Hepatocyte (in vitro differentiated cells): ENCODE results near the gene KIF1C. TPM values are rescaled to one million over a fixed set of nuclear protein-coding genes. Genes with fewer than 3 reads are reported as not detected.

Experiments used
- DNase-seq: peaks from one replicate; pipeline ENCODE4 v3.0.0-alpha.2; 2016; ENCODE audit warnings: low spot score
- H2AFZ ChIP-seq: fragments of 200-600 bp; sonication (generic); 2 replicates; pipeline ENCODE4 v1.6.0; 2016; ENCODE audit warnings: antibody characterized with exemption, mild to moderate bottlenecking
- H3K27ac ChIP-seq: fragments of 200-600 bp; sonication (generic); 2 replicates; pipeline ENCODE4 v1.5.1; 2016; ENCODE audit warnings: mild to moderate bottlenecking
- H3K27me3 ChIP-seq: fragments of 200-600 bp; sonication (generic); 2 replicates; pipeline ENCODE4 v1.6.1; 2016
- H3K36me3 ChIP-seq: fragments of 200-600 bp; sonication (generic); replicated peaks from 2 replicates; pipeline ENCODE4 v1.5.1; 2016; ENCODE audit warnings: low read depth; ENCODE audit not compliant: insufficient read depth
- H3K4me1 ChIP-seq: fragments of 200-600 bp; sonication (generic); 2 replicates; pipeline ENCODE4 v1.5.1; 2016; ENCODE audit warnings: mild to moderate bottlenecking, moderate library complexity; ENCODE audit not compliant: insufficient read depth
- H3K4me2 ChIP-seq: fragments of 200-600 bp; sonication (generic); 2 replicates; pipeline ENCODE4 v1.6.0; 2016
- H3K4me3 ChIP-seq: fragments of 200-600 bp; sonication (generic); 2 replicates; pipeline ENCODE4 v1.5.1; 2016; ENCODE audit warnings: mild to moderate bottlenecking
- H3K79me2 ChIP-seq: fragments of 200-600 bp; sonication (generic); 2 replicates; pipeline ENCODE4 v1.6.0; 2017; ENCODE audit warnings: mild to moderate bottlenecking
- H3K9me2 ChIP-seq: fragments of 200-600 bp; sonication (generic); replicated peaks from 2 replicates; pipeline ENCODE4 v1.6.0; 2017; ENCODE audit warnings: mild to moderate bottlenecking; ENCODE audit not compliant: insufficient read depth
- H3K9me3 ChIP-seq: fragments of 200-600 bp; sonication (generic); 2 replicates; pipeline ENCODE4 v1.5.1; 2016; ENCODE audit warnings: low read depth, mild to moderate bottlenecking
- H4K20me1 ChIP-seq: fragments of 200-600 bp; sonication (generic); 2 replicates; pipeline ENCODE4 v1.6.0; 2016; ENCODE audit warnings: mild to moderate bottlenecking; ENCODE audit not compliant: insufficient read depth, poor library complexity, severe bottlenecking
- EZH2 ChIP-seq: fragments of 200-600 bp; sonication (generic); IDR thresholded peaks from 2 replicates; pipeline ENCODE4 v1.6.1; 2016; ENCODE audit warnings: antibody characterized with exemption, mild to moderate bottlenecking, borderline replicate concordance
- EZH2phosphoT487 ChIP-seq: fragments of 200-600 bp; sonication (generic); IDR thresholded peaks from one replicate; pipeline ENCODE4 v1.6.1; 2018; ENCODE audit warnings: antibody characterized with exemption, mild to moderate bottlenecking, low read depth, moderate library complexity; ENCODE audit not compliant: unreplicated experiment, severe bottlenecking
- WGBS: methylation state at CpG from one replicate; pipeline ENCODE4 v1.1.6; 2016; ENCODE audit warnings: low lambda C conversion rate; ENCODE audit errors: missing lambda C conversion rate; 5-methylcytosine and 5-hydroxymethylcytosine counted together
- polyA plus RNA-seq: library from polyadenylated mRNA; unstranded; fragments of >200 nt; fragmentation: Nextera tagmentation; extraction: Ambion mirVana; gene quantifications from 2 replicates; pipeline ENCODE4 v1.2.1, GENCODE V29; 2016
- total RNA-seq: library from RNA; depleted of rRNA; stranded (reverse); fragments of >200 nt; gene quantifications from 2 replicates; pipeline ENCODE4 v1.2.3, GENCODE V29; 2014
- TF ChIP-seq, protein P1 (sequence below): fragments of 200-600 bp; sonication (generic); IDR thresholded peaks from 2 replicates; pipeline ENCODE4 v1.5.1; 2016; ENCODE audit warnings: antibody characterized with exemption, mild to moderate bottlenecking; ENCODE audit not compliant: poor library complexity

Gene KIF1C
- total and polyA plus RNA-seq, 2 experiments from 2014 or later = 59.4 to 75.9 TPM

DNA sequence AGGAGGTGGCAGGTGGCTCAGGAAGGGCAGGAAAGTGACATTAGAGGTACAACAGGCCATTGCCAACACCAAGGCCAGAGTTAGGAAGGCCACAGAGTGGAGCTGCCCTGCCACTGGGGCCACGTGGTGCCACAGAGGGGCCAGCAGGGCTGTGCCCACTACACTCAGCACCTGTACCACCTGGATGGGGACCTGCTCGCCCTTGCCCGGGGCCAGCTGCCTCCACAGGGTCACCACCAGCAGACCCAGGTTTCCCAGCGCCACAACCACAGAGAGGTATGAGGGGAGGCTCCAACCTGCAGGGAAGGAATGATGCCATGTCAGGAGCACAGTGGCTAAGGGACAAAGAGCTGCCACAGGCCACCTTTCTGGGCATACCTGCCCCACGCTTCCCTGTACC, 36.3 kb downstream of the KIF1C start:
- peaks cover 16% of the 10 kb centered on the region for H3K27me3 ChIP-seq
- TF ChIP-seq EZH2 (no peak), EZH2phosphoT487 (no peak)
- TF ChIP-seq, protein P1, sequence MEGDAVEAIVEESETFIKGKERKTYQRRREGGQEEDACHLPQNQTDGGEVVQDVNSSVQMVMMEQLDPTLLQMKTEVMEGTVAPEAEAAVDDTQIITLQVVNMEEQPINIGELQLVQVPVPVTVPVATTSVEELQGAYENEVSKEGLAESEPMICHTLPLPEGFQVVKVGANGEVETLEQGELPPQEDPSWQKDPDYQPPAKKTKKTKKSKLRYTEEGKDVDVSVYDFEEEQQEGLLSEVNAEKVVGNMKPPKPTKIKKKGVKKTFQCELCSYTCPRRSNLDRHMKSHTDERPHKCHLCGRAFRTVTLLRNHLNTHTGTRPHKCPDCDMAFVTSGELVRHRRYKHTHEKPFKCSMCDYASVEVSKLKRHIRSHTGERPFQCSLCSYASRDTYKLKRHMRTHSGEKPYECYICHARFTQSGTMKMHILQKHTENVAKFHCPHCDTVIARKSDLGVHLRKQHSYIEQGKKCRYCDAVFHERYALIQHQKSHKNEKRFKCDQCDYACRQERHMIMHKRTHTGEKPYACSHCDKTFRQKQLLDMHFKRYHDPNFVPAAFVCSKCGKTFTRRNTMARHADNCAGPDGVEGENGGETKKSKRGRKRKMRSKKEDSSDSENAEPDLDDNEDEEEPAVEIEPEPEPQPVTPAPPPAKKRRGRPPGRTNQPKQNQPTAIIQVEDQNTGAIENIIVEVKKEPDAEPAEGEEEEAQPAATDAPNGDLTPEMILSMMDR = no peak
- no peaks in the 10 kb centered on the region for H3K9me3 ChIP-seq
- 100% methylated on average over 5 of the region's 5 CpGs for WGBS
- DNase-seq = no peak
- H3K4me2 ChIP-seq = no peak overlapping the region
- no peaks in the 10 kb centered on the region for H3K36me3 ChIP-seq
- peaks cover 4% of the 10 kb centered on the region for H3K4me1 ChIP-seq
- no peak overlapping the region for H3K4me3 ChIP-seq
- no peaks in the 10 kb centered on the region for H3K79me2 ChIP-seq
- no peaks in the 10 kb centered on the region for H3K9me2 ChIP-seq
- no peaks in the 10 kb centered on the region for H4K20me1 ChIP-seq
- H3K27ac ChIP-seq = no peak overlapping the region
- no peak overlapping the region for H2AFZ ChIP-seq

DNA sequence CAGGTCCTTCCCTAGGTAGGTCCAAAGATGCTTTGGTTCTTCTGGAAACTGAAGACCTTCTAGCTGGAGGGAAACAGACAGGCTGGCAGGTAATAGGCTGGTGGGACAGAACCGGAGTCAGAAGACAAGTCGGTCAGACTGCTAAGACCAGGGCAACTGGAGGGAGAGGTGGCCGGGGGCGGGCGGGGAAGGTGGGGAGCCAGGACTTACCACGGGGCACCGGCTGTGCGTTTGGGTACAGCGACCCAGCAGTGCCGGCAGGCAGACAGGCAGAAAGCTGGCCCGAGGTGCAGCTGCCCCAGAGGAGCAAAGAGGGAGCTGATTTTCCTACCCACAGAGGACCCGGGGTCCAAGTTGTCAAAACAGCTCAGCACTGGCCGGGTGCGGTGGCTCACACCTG, 36.9 kb downstream of the KIF1C start:
- TF ChIP-seq EZH2 (no peak), EZH2phosphoT487 (no peak)
- TF ChIP-seq, protein P1 = no peak
- Histone ChIP-seq H3K27ac (no peak overlapping the region), H3K4me2 (no peak overlapping the region), H3K79me2 (no peaks in the 10 kb centered on the region), H4K20me1 (no peaks in the 10 kb centered on the region), H2AFZ (no peak overlapping the region), H3K36me3 (no peaks in the 10 kb centered on the region), H3K4me3 (no peak overlapping the region), H3K4me1 (peaks cover 4% of the 10 kb centered on the region), H3K9me2 (no peaks in the 10 kb centered on the region), H3K27me3 (peaks cover 13% of the 10 kb centered on the region), H3K9me3 (no peaks in the 10 kb centered on the region)
- 92% methylated on average over 13 of the region's 14 CpGs for WGBS
- DNase-seq = no peak

DNA sequence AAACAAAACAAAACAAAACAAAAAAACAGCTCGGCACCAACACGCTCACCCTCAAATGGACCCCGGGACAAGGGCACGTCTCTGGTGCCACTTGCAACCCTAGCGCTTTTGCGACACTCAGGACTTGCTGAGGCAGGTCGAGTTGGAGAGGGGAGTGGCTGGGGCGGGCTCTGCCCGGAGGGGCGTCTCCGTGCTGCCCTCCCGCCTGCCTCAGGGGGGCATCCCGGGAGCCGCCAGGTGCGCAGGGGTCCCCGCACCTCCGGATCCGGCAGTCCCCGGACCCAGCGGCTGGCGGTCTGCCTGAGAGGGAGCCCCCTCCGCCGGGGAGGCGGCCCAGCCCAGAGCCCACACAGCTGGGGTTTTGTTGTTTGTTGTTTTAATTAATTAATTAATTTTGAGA, 37.6 kb downstream of the KIF1C start, which contains the start of gene SLC52A1:
TSS of gene SLC52A1 (minus strand) at position 112 of the 400 bp plus-strand sequence. CDS start 820 bp downstream, outside the sequence.
- 19% methylated on average over 21 of the region's 24 CpGs for WGBS
- Histone ChIP-seq H3K4me2 (peak within 1 kb of the TSS; percentile 71), H3K4me1 (peaks cover 4% of the 10 kb centered on the region), H3K27ac (no peak within 1 kb of the TSS), H3K4me3 (no peak within 1 kb of the TSS), H4K20me1 (no peaks in the 10 kb centered on the region), H3K79me2 (no peaks in the 10 kb centered on the region), H3K27me3 (peaks cover 12% of the 10 kb centered on the region), H3K36me3 (no peaks in the 10 kb centered on the region), H3K9me2 (no peaks in the 10 kb centered on the region), H2AFZ (no peak within 1 kb of the TSS), H3K9me3 (no peaks in the 10 kb centered on the region)
- DNase-seq = no peak
- TF ChIP-seq EZH2phosphoT487 = no peak
- no peak for TF ChIP-seq EZH2
- TF ChIP-seq, protein P1 = no peak
